Measurements from ENCODE around the gene OLFML2A.

DNA sequence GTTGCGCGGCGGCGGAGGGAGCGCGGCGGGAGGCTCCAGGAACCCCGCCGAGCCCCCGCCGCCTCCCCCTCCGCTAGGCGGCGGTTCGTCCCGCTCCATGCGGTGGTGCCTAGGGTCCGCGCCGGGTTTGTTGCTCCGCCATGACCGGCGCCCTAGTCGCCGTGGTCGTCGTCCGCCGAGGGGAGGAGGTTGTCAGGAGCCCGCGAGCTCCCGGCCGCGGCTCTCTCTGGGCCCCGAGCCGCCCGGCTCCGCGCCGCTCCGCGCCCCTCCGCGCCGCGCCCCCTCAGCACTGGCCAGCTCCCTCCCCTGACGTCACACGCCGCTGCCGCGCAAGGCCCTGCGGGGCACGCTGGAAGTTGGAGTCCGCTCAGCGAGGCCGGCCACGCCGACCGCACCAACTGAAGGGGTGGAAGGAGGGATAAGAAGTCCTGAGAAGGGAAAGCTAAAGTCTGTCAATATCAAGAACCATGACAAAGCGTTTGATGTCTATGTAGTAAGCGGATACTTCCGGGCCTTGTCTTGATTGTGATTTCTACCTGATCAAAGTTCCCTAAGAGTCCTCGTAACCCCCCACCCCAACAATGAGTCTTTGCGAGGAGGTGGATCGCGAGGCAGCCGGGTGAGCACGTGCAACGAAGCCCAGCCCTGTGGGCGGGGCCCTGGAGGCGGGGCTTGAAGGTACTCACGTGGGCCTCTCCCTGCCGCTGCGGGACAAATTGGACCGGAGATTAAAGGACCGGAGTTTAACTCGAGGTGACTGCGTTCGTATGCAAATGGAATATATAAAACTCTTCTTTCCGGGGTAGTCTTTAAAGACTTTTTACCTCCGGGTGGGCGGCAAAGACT is 5.7 kb upstream of the OLFML2A start, which contains the start of gene NR6A1:
- TF ChIP-seq EZH2 (IDR thresholded peaks at IDR 0.05; ENCODE audit: insufficient read depth, poor library complexity, severe bottlenecking) (no peak), EZH2phosphoT487 (IDR thresholded peaks at IDR 0.05; ENCODE audit: insufficient read depth, low read depth) (no peak)
